KMS-11 (cell line): ENCODE measurements around the gene AKNA.

Experiments
- H2AFZ ChIP-seq: fragments of 200-600 bp; sonication (generic); 2 replicates; pipeline ENCODE4 v1.6.1; 2016; ENCODE audit warnings: antibody characterized with exemption, mixed run types, low read depth
- H3K27ac ChIP-seq: fragments of 200-600 bp; sonication (generic); 2 replicates; pipeline ENCODE4 v1.6.1; 2016; ENCODE audit warnings: mild to moderate bottlenecking, mixed run types
- H3K27me3 ChIP-seq: fragments of 200-600 bp; sonication (generic); 2 replicates; pipeline ENCODE4 v1.6.1; 2017; ENCODE audit warnings: mild to moderate bottlenecking, low read depth, mixed run types, moderate library complexity; ENCODE audit not compliant: insufficient read depth
- H3K36me3 ChIP-seq: fragments of 200-600 bp; sonication (generic); 2 replicates; pipeline ENCODE4 v1.6.1; 2017; ENCODE audit warnings: mild to moderate bottlenecking, mixed run types; ENCODE audit not compliant: insufficient read depth
- H3K4me1 ChIP-seq: fragments of 200-600 bp; sonication (generic); 2 replicates; pipeline ENCODE4 v1.6.1; 2016; ENCODE audit warnings: mild to moderate bottlenecking, low read depth, mixed run types; ENCODE audit not compliant: poor library complexity, severe bottlenecking
- H3K4me2 ChIP-seq: fragments of 200-600 bp; sonication (generic); 2 replicates; pipeline ENCODE4 v1.7.0; 2016; ENCODE audit warnings: mild to moderate bottlenecking, mixed run types
- H3K4me3 ChIP-seq: fragments of 200-600 bp; sonication (generic); IDR thresholded peaks from 2 replicates; pipeline ENCODE4 v1.6.1; 2017; ENCODE audit warnings: low read depth, low read length, mixed read lengths; ENCODE audit not compliant: insufficient read depth
- H3K79me2 ChIP-seq: fragments of 200-600 bp; sonication (generic); 2 replicates; pipeline ENCODE4 v1.6.1; 2016; ENCODE audit warnings: low read depth, mixed run types; ENCODE audit not compliant: insufficient read depth
- H3K9ac ChIP-seq: fragments of 200-600 bp; sonication (generic); 2 replicates; pipeline ENCODE4 v1.6.1; 2016; ENCODE audit warnings: mild to moderate bottlenecking, mixed run types
- H4K20me1 ChIP-seq: fragments of 200-600 bp; sonication (generic); 2 replicates; pipeline ENCODE4 v1.6.1; 2016; ENCODE audit warnings: mild to moderate bottlenecking, mixed run types; ENCODE audit not compliant: insufficient read depth
- CTCF ChIP-seq: fragments of 200-600 bp; sonication (generic); conservative IDR thresholded peaks from 2 replicates; pipeline ENCODE4 v1.6.1; 2017; ENCODE audit warnings: low read depth, mild to moderate bottlenecking, antibody characterized with exemption, low read length, moderate library complexity, mixed read lengths

Gene AKNA

GRCh38 chr9:114346146-114346545, 41.6 kb downstream of the AKNA start:
- peaks cover 20% of the 10 kb centered on the region; the same call in 1 of the 2 replicates for H3K36me3 ChIP-seq

GRCh38 chr9:114345493-114346065, 42.2 kb downstream of the AKNA start:
- no peak overlapping the region for H2AFZ ChIP-seq
- H3K9ac ChIP-seq: no peak overlapping the region

More at GRCh38 chr9:114346146-114346545, 41.6 kb downstream of the AKNA start:
- Histone ChIP-seq H3K79me2 (no peaks in the 10 kb centered on the region), H3K27ac (no peak overlapping the region), H3K4me1 (peaks cover 31% of the 10 kb centered on the region), H2AFZ (no peak overlapping the region), H3K4me3 (no peak overlapping the region), H4K20me1 (no peaks in the 10 kb centered on the region), H3K9ac (no peak overlapping the region), H3K4me2 (no peak overlapping the region), H3K27me3 (no peaks in the 10 kb centered on the region)
- TF ChIP-seq CTCF: no peak

GRCh38 chr9:114344692-114345091, 43.1 kb downstream of the AKNA start:
- Histone ChIP-seq H3K4me1 (peaks cover 16% of the 10 kb centered on the region), H3K79me2 (no peaks in the 10 kb centered on the region), H3K9ac (no peak overlapping the region), H3K27me3 (no peaks in the 10 kb centered on the region), H3K4me2 (no peak overlapping the region), H3K27ac (no peak overlapping the region), H3K4me3 (no peak overlapping the region), H4K20me1 (no peaks in the 10 kb centered on the region), H2AFZ (no peak overlapping the region), H3K36me3 (peaks cover 13% of the 10 kb centered on the region; the same call in 1 of the 2 replicates)
- TF ChIP-seq CTCF: no peak

More at GRCh38 chr9:114345493-114346065, 42.2 kb downstream of the AKNA start:
- H3K36me3 ChIP-seq: peaks cover 20% of the 10 kb centered on the region; the same call in 1 of the 2 replicates
- H3K27me3 ChIP-seq: no peaks in the 10 kb centered on the region
- no peak overlapping the region for H3K27ac ChIP-seq
- no peak overlapping the region for H3K4me2 ChIP-seq
- H3K4me1 ChIP-seq: peaks cover 25% of the 10 kb centered on the region
- no peak overlapping the region for H3K4me3 ChIP-seq
- no peak for TF ChIP-seq CTCF
- H3K79me2 ChIP-seq: no peaks in the 10 kb centered on the region
- no peaks in the 10 kb centered on the region for H4K20me1 ChIP-seq

GRCh38 chr9:114344188-114344566, 43.6 kb downstream of the AKNA start:
- Histone ChIP-seq H3K9ac (no peak overlapping the region), H3K4me3 (no peak overlapping the region), H3K79me2 (no peaks in the 10 kb centered on the region), H3K4me1 (peaks cover 11% of the 10 kb centered on the region), H2AFZ (no peak overlapping the region), H3K36me3 (peaks cover 12% of the 10 kb centered on the region; the same call in 1 of the 2 replicates), H4K20me1 (no peaks in the 10 kb centered on the region), H3K27ac (no peak overlapping the region), H3K4me2 (no peak overlapping the region), H3K27me3 (no peaks in the 10 kb centered on the region)
- TF ChIP-seq CTCF: no peak
